Ectodermal cell (in vitro differentiated cells): ENCODE results near the gene SLC35E3.
"Not testable (repeated sequence)": the region's sequence is repeated elsewhere in the genome, so short reads cannot be mapped to it uniquely, and the experiment has no call there.

Experiments
- H3K27ac ChIP-seq: 2 replicates; pipeline ENCODE4 v1.7.0; 2013; ENCODE audit warnings: mild to moderate bottlenecking, low read depth, low read length; ENCODE audit not compliant: insufficient read depth, poor library complexity, severe bottlenecking
- H3K27me3 ChIP-seq: 2 replicates; pipeline ENCODE4 v1.7.0; 2013; ENCODE audit warnings: mild to moderate bottlenecking, low read length; ENCODE audit not compliant: insufficient read depth, control insufficient read depth, poor library complexity, severe bottlenecking
- H3K36me3 ChIP-seq: one replicate; pipeline ENCODE4 v1.7.0; 2013; ENCODE audit warnings: low read length; ENCODE audit not compliant: control insufficient read depth, insufficient read depth
- H3K4me1 ChIP-seq: one replicate; pipeline ENCODE4 v1.7.0; 2013; ENCODE audit warnings: low read length; ENCODE audit not compliant: control insufficient read depth, insufficient read depth
- H3K4me3 ChIP-seq: 2 replicates; pipeline ENCODE4 v1.7.0; 2013; ENCODE audit warnings: low read depth, low read length, control low read depth; ENCODE audit not compliant: insufficient read depth
- H3K9me3 ChIP-seq: 2 replicates; pipeline ENCODE4 v1.7.0; 2013; ENCODE audit warnings: mild to moderate bottlenecking, low read length, moderate library complexity; ENCODE audit not compliant: control insufficient read depth
- WGBS, 2 experiments: methylation state at CpG; one replicate each; pipeline ENCODE4 v1.1.7; 2013; ENCODE audit warnings: missing lambda C conversion rate in 2 of 2; 5-methylcytosine and 5-hydroxymethylcytosine counted together

The SLC35E3 gene

GRCh38 chr12:68804657-68805591, 58.9 kb downstream of the SLC35E3 start:
- no peaks in the 10 kb centered on the region for H3K4me1 ChIP-seq
- no peak overlapping the region for H3K27ac ChIP-seq
- no peaks in the 10 kb centered on the region for H3K9me3 ChIP-seq
- H3K4me3 ChIP-seq, result no peak overlapping the region
- H3K27me3 ChIP-seq, result no peaks in the 10 kb centered on the region
- H3K36me3 ChIP-seq, result peaks cover 4% of the 10 kb centered on the region
- WGBS, 2 experiments, result 87 to 88% methylated on average over 32 of the region's 32 CpGs

GRCh38 chr12:68805592-68806120, 59.7 kb downstream of the SLC35E3 start:
- H3K9me3 ChIP-seq, result no peaks in the 10 kb centered on the region
- 91 to 93% methylated on average over 7 of the region's 7 CpGs for WGBS, 2 experiments
- H3K27me3 ChIP-seq, result no peaks in the 10 kb centered on the region
- no peak overlapping the region for H3K4me3 ChIP-seq
- H3K27ac ChIP-seq, result no peak overlapping the region
- H3K4me1 ChIP-seq, result no peaks in the 10 kb centered on the region
- peaks cover 9% of the 10 kb centered on the region for H3K36me3 ChIP-seq

GRCh38 chr12:68806488-68807237, 60.7 kb downstream of the SLC35E3 start:
- no peak overlapping the region for H3K27ac ChIP-seq
- no peaks in the 10 kb centered on the region for H3K4me1 ChIP-seq
- no peaks in the 10 kb centered on the region for H3K27me3 ChIP-seq
- peaks cover 13% of the 10 kb centered on the region for H3K36me3 ChIP-seq
- no peak overlapping the region for H3K4me3 ChIP-seq
- 91 to 92% methylated on average over 17 to 18 of the region's 18 CpGs for WGBS, 2 experiments
- H3K9me3 ChIP-seq, result no peaks in the 10 kb centered on the region

DNA sequence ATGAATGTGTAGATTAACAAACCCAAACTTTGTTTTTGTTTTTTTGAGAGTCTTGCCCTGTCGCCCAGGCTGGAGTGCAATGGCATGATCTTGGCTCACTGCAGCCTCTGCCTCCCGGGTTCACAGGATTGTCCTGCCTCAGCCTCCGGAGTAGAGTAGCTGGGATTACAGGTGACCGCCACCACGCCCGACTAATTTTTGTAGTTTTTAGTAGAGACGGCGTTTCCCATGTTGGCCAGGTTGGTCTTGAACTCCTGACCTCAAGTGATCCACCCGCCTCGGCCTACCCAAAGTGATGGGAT, 61.2 kb downstream of the SLC35E3 start:
- not testable (repeated sequence) for H3K9me3 ChIP-seq, H3K4me1 ChIP-seq, H3K27me3 ChIP-seq
- peak overlapping the region; percentile 86 for H3K4me3 ChIP-seq
- H3K27ac ChIP-seq, result peak overlapping the region; percentile 70
- WGBS, 2 experiments, result 44 to 49% methylated on average over 10 of the region's 10 CpGs
- H3K36me3 ChIP-seq, result peaks cover 13% of the 10 kb centered on the region

DNA sequence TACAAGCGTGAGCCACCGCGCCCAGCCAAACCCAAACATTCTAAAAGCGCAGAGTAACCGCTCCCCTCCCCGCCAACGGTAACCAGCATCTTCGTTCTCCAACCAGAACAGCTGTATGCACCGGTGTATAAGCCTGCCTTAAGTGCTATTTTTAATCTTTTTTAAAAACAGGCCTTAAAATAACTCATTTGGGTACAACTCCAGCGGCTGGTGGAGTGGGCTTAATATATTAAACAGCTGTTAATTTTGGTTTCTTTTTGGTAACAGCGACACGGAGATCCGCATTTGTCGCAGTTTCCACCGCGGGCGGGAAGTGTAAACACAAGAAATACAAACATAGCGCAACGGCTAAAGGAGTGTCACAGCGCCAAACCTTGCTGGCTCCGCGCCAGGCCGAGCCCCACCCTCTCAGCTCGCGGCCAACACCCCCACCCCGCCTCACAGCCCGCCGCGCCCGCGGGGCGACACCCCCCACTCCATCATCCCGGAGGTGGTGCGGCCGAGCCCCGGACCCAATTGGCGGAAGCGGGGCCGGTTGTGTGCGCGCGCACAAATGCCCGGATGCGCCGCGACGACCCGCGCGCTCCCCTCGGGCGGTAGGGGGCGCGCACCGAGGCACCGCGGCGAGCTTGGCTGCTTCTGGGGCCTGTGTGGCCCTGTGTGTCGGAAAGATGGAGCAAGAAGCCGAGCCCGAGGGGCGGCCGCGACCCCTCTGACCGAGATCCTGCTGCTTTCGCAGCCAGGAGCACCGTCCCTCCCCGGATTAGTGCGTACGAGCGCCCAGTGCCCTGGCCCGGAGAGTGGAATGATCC, 61.8 kb downstream of the SLC35E3 start, which contains the start of gene MDM2:
Gene MDM2, plus strand, starts transcription at position 602 of the 812 bp plus-strand sequence. CDS start 301 bp downstream, outside the sequence.
- Histone ChIP-seq H3K4me1 (no peaks in the 10 kb centered on the region), H3K4me3 (peak within 1 kb of the TSS; percentile 86), H3K36me3 (peaks cover 13% of the 10 kb centered on the region), H3K27ac (peak within 1 kb of the TSS; percentile 93), H3K27me3 (no peaks in the 10 kb centered on the region), H3K9me3 (no peaks in the 10 kb centered on the region)
- WGBS, 2 experiments, result 1% methylated on average over 71 to 72 of the region's 72 CpGs

GRCh38 chr12:68808388-68809189, 62.6 kb downstream of the SLC35E3 start:
- WGBS, 2 experiments, result 0 to 1% methylated on average over 61 of the region's 61 CpGs
- H3K4me3 ChIP-seq, result peak overlapping the region; percentile 86
- H3K27ac ChIP-seq, result peak overlapping the region; percentile 93
- H3K9me3 ChIP-seq, result no peaks in the 10 kb centered on the region
- H3K4me1 ChIP-seq, result no peaks in the 10 kb centered on the region
- peaks cover 18% of the 10 kb centered on the region for H3K36me3 ChIP-seq
- H3K27me3 ChIP-seq, result no peaks in the 10 kb centered on the region

- Histone ChIP-seq H3K9me3 (no peaks in the 10 kb centered on the region), H3K4me3 (peak overlapping the region; percentile 86), H3K27me3 (no peaks in the 10 kb centered on the region), H3K27ac (no peak overlapping the region), H3K36me3 (peaks cover 18% of the 10 kb centered on the region), H3K4me1 (no peaks in the 10 kb centered on the region)
- 77 to 96% methylated on average over 8 to 11 of the region's 12 CpGs for WGBS, 2 experiments
Measured at GRCh38 chr12:68809190-68810026, 63.4 kb downstream of the SLC35E3 start.

- not testable (repeated sequence) for H3K4me3 ChIP-seq, H3K27ac ChIP-seq
Measured at GRCh38 chr12:68810027-68810389, 64.0 kb downstream of the SLC35E3 start.

GRCh38 chr12:68811573-68811972, 65.6 kb downstream of the SLC35E3 start:
- H3K4me1 ChIP-seq, H3K9me3 ChIP-seq, H3K27me3 ChIP-seq, H3K27ac ChIP-seq, H3K4me3 ChIP-seq: not testable (repeated sequence)
- 91 to 94% methylated on average over 6 of the region's 6 CpGs for WGBS, 2 experiments
- H3K36me3 ChIP-seq, result peaks cover 25% of the 10 kb centered on the region

More at GRCh38 chr12:68810027-68810389, 64.0 kb downstream of the SLC35E3 start:
- peaks cover 18% of the 10 kb centered on the region for H3K36me3 ChIP-seq
- H3K27me3 ChIP-seq, H3K4me1 ChIP-seq, H3K9me3 ChIP-seq: not testable (repeated sequence)
- 93 to 94% methylated on average over 13 of the region's 13 CpGs for WGBS, 2 experiments
